Adrenal gland (tissue), 12 donors: ENCODE data around the gene SLC7A14. TPM values are rescaled to one million over a fixed set of nuclear protein-coding genes. Genes with fewer than 3 reads are reported as not detected.

Experiments used
- DNase-seq, 7 donors: peaks; one replicate each; pipeline ENCODE4 v3.0.0-alpha.2; 2019 to 2020
- H3K27ac ChIP-seq, 5 donors: fragments of 200-600 bp; sonication (generic) in 4 of 5; 1 replicate in 3 of 5; 2 replicates in 2 of 5; pipeline versions ENCODE4 v1.5.1 to v1.8.0; 2016 to 2020; ENCODE audit warnings: mild to moderate bottlenecking in 1 of 5
- H3K27me3 ChIP-seq: fragments of 200-600 bp; 2 replicates; pipeline ENCODE4 v1.8.0; 2021
- H3K36me3 ChIP-seq, 2 donors: fragments of 200-600 bp; replicated peaks in 1 of 2; 1 replicate in 1 of 2; 2 replicates in 1 of 2; pipeline versions ENCODE4 v1.5.1 to v1.8.0; 2018 to 2022
- H3K4me1 ChIP-seq, 2 donors: fragments of 200-600 bp; replicated peaks in 1 of 2; 1 replicate in 1 of 2; 2 replicates in 1 of 2; pipeline versions ENCODE4 v1.5.1 to v1.8.0; 2018 to 2021
- H3K4me3 ChIP-seq, 4 donors: fragments of 200-600 bp; sonication (generic) in 3 of 4; one replicate each; pipeline ENCODE4 v1.5.1; 2016 to 2018
- H3K9me3 ChIP-seq, 3 donors: fragments of 200-600 bp; sonication (generic) in 1 of 3; replicated peaks in 1 of 3; 1 replicate in 2 of 3; 2 replicates in 1 of 3; pipeline versions ENCODE4 v1.5.1 to v1.8.0; 2016 to 2021
- POLR2A ChIP-seq, 2 donors: fragments of 450-650 bp; IDR thresholded peaks; one replicate each; pipeline ENCODE4 v1.6.1; 2017; ENCODE audit warnings: antibody characterized with exemption in 2 of 2, mild to moderate bottlenecking in 2 of 2, moderate library complexity in 1 of 2
- WGBS, 4 donors: extraction: QIAGEN DNeasy Blood & Tissue Kit in 2 of 4; methylation state at CpG; one replicate each; pipeline versions ENCODE4 v1.1.5 to v1.1.7; 2013 to 2017; 5-methylcytosine and 5-hydroxymethylcytosine counted together
- intact Hi-C, 2 donors: fragments of 100-400 bp; cut with DNase I; formaldehyde crosslinking; loops; one replicate each; pipeline versions ENCODE4 v1.14.1 to v1.15.0; 2022 to 2023
- polyA plus RNA-seq, 3 donors: library from polyadenylated mRNA; stranded (reverse); fragments of 200-250 nt in 2 of 3; fragments of 350-450 nt in 1 of 3; fragmentation: Illumina TruSeq in 1 of 3; extraction: RNeasy Lipid Tissue Mini Kit (QIAGEN cat#74804) in 1 of 3; gene quantifications; one replicate each; pipeline ENCODE4 v1.2.3, GENCODE V29; 2013 to 2014
- total RNA-seq, 9 donors: library from RNA; depleted of rRNA in 4 of 9; stranded (reverse); fragments of >200 nt in 4 of 9; fragments of 120-200 nt in 1 of 9; fragmentation: NEBNext Ultra II Directional in 1 of 9; extraction: Animal tissue kit (Norgen Biotek cat#: 25700) in 1 of 9; gene quantifications; one replicate each; pipeline versions ENCODE4 v1.1.0 to v1.2.4, GENCODE V29; 2013 to 2023
- TF ChIP-seq, protein P1 (sequence below), 6 experiments: fragments of 450-650 bp in 4 of 6; fragments of 200-600 bp in 2 of 6; sonication (generic) in 1 of 6; IDR thresholded peaks; 1 replicate in 5 of 6; 2 replicates in 1 of 6; pipeline versions ENCODE4 v1.5.1 to v1.8.0; 2016 to 2021; ENCODE audit warnings: antibody characterized with exemption in 6 of 6, mild to moderate bottlenecking in 2 of 6, moderate library complexity in 1 of 6
- donor health status: healthy with polysubstance abuse.
- donor health status: Bipolar disorder and iron deficiency.
- donor health status: DM: yes; HTN: yes; CAD: no.
- donor health status: DM: no; HTN: no; CAD: no.
- donor health status: DM: no; HTN: no; CAD: no.
- donor health status: DM: yes; HTN: yes; CAD: no.

SLC7A14 gene
- total and polyA plus RNA-seq, 12 donors, result 0.03 to 3.8 (median 0.48) TPM; not detected in 1

DNA sequence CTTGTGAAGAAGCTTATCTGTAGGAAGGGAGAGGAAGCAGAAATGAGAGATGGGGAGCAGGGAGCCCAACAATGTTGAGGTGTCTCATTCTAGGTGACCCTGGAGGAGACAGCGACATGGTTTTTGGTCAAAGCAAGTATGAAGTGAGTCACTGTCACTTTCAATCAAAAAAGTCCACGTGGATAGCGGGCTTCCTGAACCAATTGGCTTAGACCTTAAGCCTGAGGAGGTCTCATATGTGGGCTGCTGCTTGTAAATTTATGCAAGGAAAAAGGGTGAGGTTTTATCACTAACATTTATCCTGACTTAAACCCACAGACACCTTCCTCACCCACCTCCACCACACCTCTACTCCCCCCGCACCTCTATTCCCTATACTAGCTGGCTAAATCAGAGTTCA lies 144.5 kb downstream of the SLC7A14 start:
- Histone ChIP-seq H3K27me3 (no peaks in the 10 kb centered on the region), H3K9me3 (no peaks in the 10 kb centered on the region), H3K4me1 (no peaks in the 10 kb centered on the region), H3K4me3 (no peak overlapping the region), H3K36me3 (no peaks in the 10 kb centered on the region), H3K27ac (no peak overlapping the region)
- no peak for DNase-seq
- no peak for TF ChIP-seq POLR2A (IDR thresholded peaks at IDR 0.05)
- TF ChIP-seq, protein P1, sequence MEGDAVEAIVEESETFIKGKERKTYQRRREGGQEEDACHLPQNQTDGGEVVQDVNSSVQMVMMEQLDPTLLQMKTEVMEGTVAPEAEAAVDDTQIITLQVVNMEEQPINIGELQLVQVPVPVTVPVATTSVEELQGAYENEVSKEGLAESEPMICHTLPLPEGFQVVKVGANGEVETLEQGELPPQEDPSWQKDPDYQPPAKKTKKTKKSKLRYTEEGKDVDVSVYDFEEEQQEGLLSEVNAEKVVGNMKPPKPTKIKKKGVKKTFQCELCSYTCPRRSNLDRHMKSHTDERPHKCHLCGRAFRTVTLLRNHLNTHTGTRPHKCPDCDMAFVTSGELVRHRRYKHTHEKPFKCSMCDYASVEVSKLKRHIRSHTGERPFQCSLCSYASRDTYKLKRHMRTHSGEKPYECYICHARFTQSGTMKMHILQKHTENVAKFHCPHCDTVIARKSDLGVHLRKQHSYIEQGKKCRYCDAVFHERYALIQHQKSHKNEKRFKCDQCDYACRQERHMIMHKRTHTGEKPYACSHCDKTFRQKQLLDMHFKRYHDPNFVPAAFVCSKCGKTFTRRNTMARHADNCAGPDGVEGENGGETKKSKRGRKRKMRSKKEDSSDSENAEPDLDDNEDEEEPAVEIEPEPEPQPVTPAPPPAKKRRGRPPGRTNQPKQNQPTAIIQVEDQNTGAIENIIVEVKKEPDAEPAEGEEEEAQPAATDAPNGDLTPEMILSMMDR (IDR thresholded peaks at IDR 0.05), result no peak
- intact Hi-C loops, result no loop called here
- WGBS, 4 donors, result 89 to 94% (median 91%) methylated on average over 4 of the region's 4 CpGs

DNA sequence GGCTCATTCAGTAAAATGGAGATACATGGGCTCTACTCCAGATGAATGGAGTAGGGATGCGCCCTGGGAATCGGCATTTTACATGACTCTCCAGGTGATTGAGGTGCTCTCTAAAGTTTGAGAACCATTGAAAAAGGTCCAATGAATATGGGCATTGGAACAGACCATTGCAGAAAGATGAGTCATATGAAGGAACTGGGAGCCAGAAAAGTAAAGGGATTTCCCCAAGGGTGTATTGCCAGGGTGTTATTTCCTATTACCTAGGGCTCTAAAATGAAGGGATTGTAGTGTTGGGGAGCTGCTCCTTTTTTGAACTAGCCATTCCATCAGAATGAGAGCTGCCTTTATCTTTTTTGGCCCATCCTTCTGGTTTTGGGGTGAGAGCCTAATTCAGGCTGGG lies 145.5 kb downstream of the SLC7A14 start:
- Histone ChIP-seq H3K36me3 (peaks cover 0 to 6% of the 10 kb centered on the region in 2 donors), H3K4me3 (no peak overlapping the region), H3K27me3 (no peaks in the 10 kb centered on the region), H3K4me1 (no peaks in the 10 kb centered on the region), H3K9me3 (no peaks in the 10 kb centered on the region), H3K27ac (no peak overlapping the region)
- TF ChIP-seq POLR2A (IDR thresholded peaks at IDR 0.05), result no peak
- TF ChIP-seq, protein P1 (IDR thresholded peaks at IDR 0.05), result no peak
- intact Hi-C loops, result no loop called here
- DNase-seq, result no peak
- WGBS, 4 donors, result 83 to 96% (median 95%) methylated on average over 2 of the region's 2 CpGs

DNA sequence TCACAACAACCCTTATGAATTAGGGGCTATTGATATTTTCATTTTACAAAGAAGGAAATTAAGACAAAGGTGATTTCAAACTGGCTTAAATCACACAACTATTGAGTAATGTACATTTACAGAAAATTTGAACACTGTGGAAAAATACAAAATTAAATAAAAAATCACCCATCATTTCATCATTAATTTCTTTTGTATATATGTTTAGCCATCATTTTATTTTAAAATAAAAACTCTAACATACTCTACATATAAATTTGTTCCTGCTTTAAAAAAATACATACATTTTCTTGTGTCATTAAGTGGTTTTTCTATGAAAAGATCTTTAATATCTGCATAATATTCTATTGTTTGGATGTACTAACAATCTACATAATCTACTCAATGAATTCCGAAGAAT lies 147.0 kb downstream of the SLC7A14 start:
- no peak for DNase-seq
- no peaks in the 10 kb centered on the region for H3K27me3 ChIP-seq
- peaks cover 0 to 6% of the 10 kb centered on the region in 2 donors for H3K36me3 ChIP-seq
- H3K4me3 ChIP-seq, result no peak overlapping the region
- TF ChIP-seq, protein P1 (IDR thresholded peaks at IDR 0.05), result no peak
- no peak for TF ChIP-seq POLR2A (IDR thresholded peaks at IDR 0.05)
- WGBS, 4 donors, result 76 to 89% (median 81%) methylated on average over 1 of the region's 1 CpG
- H3K4me1 ChIP-seq, result no peaks in the 10 kb centered on the region
- H3K9me3 ChIP-seq, result no peaks in the 10 kb centered on the region
- intact Hi-C loops, result no loop called here
- H3K27ac ChIP-seq, result no peak overlapping the region

DNA sequence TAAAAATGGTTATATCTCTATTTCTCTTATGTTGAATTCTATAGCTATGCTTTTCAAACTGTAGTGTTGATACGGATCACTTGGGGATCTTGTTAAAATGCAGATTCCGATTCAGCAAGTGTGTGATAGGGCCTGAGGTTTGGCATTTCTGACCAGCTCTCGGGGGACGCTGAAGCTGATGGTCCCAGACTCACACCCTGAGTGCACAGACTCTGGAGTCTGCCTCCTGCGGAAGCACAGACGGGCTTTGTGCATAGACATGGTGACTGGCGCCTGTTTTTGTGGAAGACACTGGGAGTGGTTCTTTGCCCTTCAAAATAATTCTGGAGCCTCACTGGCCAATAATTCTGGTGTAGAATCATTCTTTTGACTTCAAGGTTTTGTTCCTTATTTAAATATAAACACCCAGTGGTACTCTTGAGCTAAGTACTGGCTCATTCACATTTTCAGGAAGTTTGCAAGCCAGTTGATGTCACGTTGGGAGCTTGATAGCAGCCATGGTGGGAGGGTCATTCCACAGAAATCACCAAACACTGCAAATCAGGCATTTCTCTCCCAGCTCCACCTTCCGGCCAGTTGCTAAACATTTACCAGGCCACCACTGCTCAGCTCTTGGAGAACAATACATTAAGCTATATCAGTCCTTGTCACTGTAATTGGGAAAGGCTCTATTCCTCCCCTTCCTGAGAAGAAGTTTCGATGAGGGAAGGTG lies 148.0 kb downstream of the SLC7A14 start:
- H3K9me3 ChIP-seq, result no peaks in the 10 kb centered on the region
- DNase-seq, result no peak
- TF ChIP-seq POLR2A (IDR thresholded peaks at IDR 0.05), result no peak
- TF ChIP-seq, protein P1 (IDR thresholded peaks at IDR 0.05), result no peak

More for the DNA sequence above, 148.0 kb downstream of the SLC7A14 start:
- Histone ChIP-seq H3K4me3 (no peak overlapping the region), H3K27me3 (no peaks in the 10 kb centered on the region), H3K36me3 (peaks cover 0 to 6% of the 10 kb centered on the region in 2 donors), H3K27ac (no peak overlapping the region), H3K4me1 (no peaks in the 10 kb centered on the region)
- intact Hi-C loops, result no loop called here
- WGBS, 4 donors, result 78 to 88% (median 82%) methylated on average over 8 to 10 of the region's 10 CpGs
